HTR-8/SVneo (cell line): ENCODE data around the gene MARCKSL1.
A peak's percentile ranks its signal among the peaks of the same experiment; 100 is the strongest.

Source experiments
- DNase-seq: peaks from one replicate; pipeline ENCODE4 v3.0.0; 2011; ENCODE audit warnings: low spot score, mixed read lengths; ENCODE audit not compliant: insufficient read length
- FAIRE-seq: peaks from 2 replicates; lab custom pipeline; 2011; peaks lifted over from hg19 to GRCh38; lab: Jason Lieb, UNC

The MARCKSL1 gene

GRCh38 chr1:32353431-32353830 is 17.4 kb upstream of the MARCKSL1 start:
- no peak for FAIRE-seq

GRCh38 chr1:32352831-32353383 is 16.9 kb upstream of the MARCKSL1 start:
- DNase-seq, result no peak
- FAIRE-seq, result no peak

More at GRCh38 chr1:32353431-32353830, 17.4 kb upstream of the MARCKSL1 start:
- DNase-seq, result no peak

- FAIRE-seq (no peak), DNase-seq (no peak)
Observed at GRCh38 chr1:32352239-32352745, 16.3 kb upstream of the MARCKSL1 start.

- DNase-seq (peak; percentile 91), FAIRE-seq (peak; percentile 90)
Observed at GRCh38 chr1:32351399-32352238, 15.6 kb upstream of the MARCKSL1 start.

- no peak for FAIRE-seq
- DNase-seq, result no peak
Observed at GRCh38 chr1:32350785-32351398, 14.9 kb upstream of the MARCKSL1 start.

- no peak for FAIRE-seq
- no peak for DNase-seq
Observed at GRCh38 chr1:32349211-32349708, 13.2 kb upstream of the MARCKSL1 start.

GRCh38 chr1:32346532-32347157 is 10.6 kb upstream of the MARCKSL1 start:
- DNase-seq (no peak), FAIRE-seq (no peak)

GRCh38 chr1:32345289-32345827 is 9.3 kb upstream of the MARCKSL1 start:
- no peak for FAIRE-seq
- DNase-seq, result no peak

- no peak for FAIRE-seq
- no peak for DNase-seq
Observed at GRCh38 chr1:32342704-32343103, 6.7 kb upstream of the MARCKSL1 start.

- FAIRE-seq (no peak), DNase-seq (no peak)
Observed at GRCh38 chr1:32341971-32342370, 5.9 kb upstream of the MARCKSL1 start.

- no peak for DNase-seq
- no peak for FAIRE-seq
Observed at GRCh38 chr1:32341186-32341757, 5.2 kb upstream of the MARCKSL1 start.

GRCh38 chr1:32339363-32339978 is 3.4 kb upstream of the MARCKSL1 start:
- DNase-seq (no peak), FAIRE-seq (no peak)

- DNase-seq (no peak), FAIRE-seq (no peak)
Observed at GRCh38 chr1:32338637-32339145, 2.7 kb upstream of the MARCKSL1 start.

- DNase-seq (no peak), FAIRE-seq (no peak)
Observed at GRCh38 chr1:32337855-32338636, 2.0 kb upstream of the MARCKSL1 start.

- FAIRE-seq (no peak), DNase-seq (no peak)
Observed at GRCh38 chr1:32336963-32337675, 1.1 kb upstream of the MARCKSL1 start.

- FAIRE-seq (no peak), DNase-seq (no peak)
Observed at GRCh38 chr1:32336591-32336932, 529 bp upstream of the MARCKSL1 start.

- DNase-seq, result no peak
- no peak for FAIRE-seq
Observed at GRCh38 chr1:32335535-32335789, 571 bp downstream of the MARCKSL1 start.

- no peak for FAIRE-seq
- DNase-seq, result peak; percentile 47
Observed at GRCh38 chr1:32334864-32335534, 1.0 kb downstream of the MARCKSL1 start.
